ENCODE results near the gene CLDN7.

GRCh38 chr17:7285679-7286078 is 23.4 kb upstream of the CLDN7 start:
- TF ChIP-seq CTCF (IDR thresholded peaks at IDR 0.05; ENCODE audit: low read length) (no peak), EZH2 (IDR thresholded peaks at IDR 0.05; ENCODE audit: borderline replicate concordance, low read length) (no peak)
